WTC11 (cell line): ENCODE data around the gene PSMD13. TPM values are rescaled to one million over a fixed set of nuclear protein-coding genes. Genes with fewer than 3 reads are reported as not detected.

Experiments
- ATAC-seq: fragments of 200-7000 bp; cut with Tn5 transposase; 2 replicates; pipeline ENCODE4 v1.10.0; 2021; ENCODE audit warnings: mild to moderate bottlenecking, moderate library complexity
- CTCF ChIA-PET: fragments of 300-600 bp; sonication (Branson Sonifier 250); formaldehyde crosslinking; loops from one replicate; lab custom pipeline; 2021; ENCODE audit warnings: antibody characterized with exemption; lab: Charles Lee
- POLR2A ChIA-PET: fragments of 350-600 bp; sonication (Branson Sonifier 250); formaldehyde crosslinking; loops from one replicate; lab custom pipeline; 2021; ENCODE audit warnings: antibody characterized with exemption; lab: Charles Lee
- DNase-seq: peaks from one replicate; pipeline ENCODE4 v3.0.0; 2021; ENCODE audit warnings: low spot score
- H3K27ac Mint-ChIP-seq: 2 replicates; pipeline ENCODE4 v1.8.0; 2021; ENCODE audit warnings: mixed read lengths
- H3K27me3 Mint-ChIP-seq: 2 replicates; pipeline ENCODE4 v1.8.0; 2021; ENCODE audit warnings: low read depth, mild to moderate bottlenecking, moderate library complexity, mixed read lengths
- H3K36me3 Mint-ChIP-seq: 2 replicates; pipeline ENCODE4 v1.8.0; 2021; ENCODE audit warnings: mixed read lengths
- H3K4me1 Mint-ChIP-seq: 2 replicates; pipeline ENCODE4 v1.8.0; 2022; ENCODE audit warnings: mixed read lengths
- H3K4me3 Mint-ChIP-seq: 2 replicates; pipeline ENCODE4 v1.8.0; 2021; ENCODE audit warnings: mild to moderate bottlenecking, moderate library complexity, mixed read lengths
- H3K9me3 Mint-ChIP-seq: 2 replicates; pipeline ENCODE4 v1.8.0; 2021; ENCODE audit warnings: mixed read lengths
- ELF4 ChIP-seq: sonication (generic); formaldehyde crosslinking; IDR thresholded peaks from 2 replicates; pipeline ENCODE4 v1.8.1; 2022; ENCODE audit warnings: low read depth, mild to moderate bottlenecking, moderate library complexity, missing genetic modification reagents
- RORB ChIP-seq: fragments of 250-450 bp; sonication (Bioruptor Pico); IDR thresholded peaks from 2 replicates; pipeline ENCODE4 v1.9.0; 2021; ENCODE audit warnings: mild to moderate bottlenecking
- TEAD1 ChIP-seq: sonication (generic); formaldehyde crosslinking; IDR thresholded peaks from 2 replicates; pipeline ENCODE4 v1.8.0; 2022; ENCODE audit warnings: mild to moderate bottlenecking, missing genetic modification reagents
- ZNF281 ChIP-seq: sonication (generic); formaldehyde crosslinking; IDR thresholded peaks from 2 replicates; pipeline ENCODE4 v1.8.0; 2023; ENCODE audit warnings: mild to moderate bottlenecking, missing genetic modification reagents
- total RNA-seq: library from RNA; stranded (reverse); gene quantifications from 3 replicates; pipeline ENCODE4 v1.2.3, GENCODE V29; 2021
- TF ChIP-seq, protein P1 (sequence below): sonication (generic); formaldehyde crosslinking; IDR thresholded peaks from 2 replicates; pipeline ENCODE4 v1.8.1; 2023; ENCODE audit warnings: mild to moderate bottlenecking, missing genetic modification reagents
- TF ChIP-seq, protein P2 (sequence below): sonication (generic); formaldehyde crosslinking; IDR thresholded peaks from 2 replicates; pipeline ENCODE4 v1.8.1; 2023; ENCODE audit warnings: mild to moderate bottlenecking, missing genetic modification reagents, moderate library complexity
- TF ChIP-seq, protein P3 (sequence below): sonication (generic); formaldehyde crosslinking; IDR thresholded peaks from 2 replicates; pipeline ENCODE4 v1.8.1; 2023; ENCODE audit warnings: mild to moderate bottlenecking, missing genetic modification reagents, borderline replicate concordance
- TF ChIP-seq, protein P4 (sequence below): sonication (generic); formaldehyde crosslinking; conservative IDR thresholded peaks from 2 replicates; pipeline ENCODE4 v1.8.1; 2022; ENCODE audit warnings: mild to moderate bottlenecking, missing genetic modification reagents
- TF ChIP-seq, protein P5 (sequence below): sonication (generic); formaldehyde crosslinking; IDR thresholded peaks from 2 replicates; pipeline ENCODE4 v1.8.1; 2022; ENCODE audit warnings: mild to moderate bottlenecking, moderate library complexity, missing genetic modification reagents
- TF ChIP-seq, protein P6 (sequence below): fragments of 200-600 bp; IDR thresholded peaks from 2 replicates; pipeline ENCODE4 v1.8.0; 2022; ENCODE audit warnings: antibody characterized with exemption
- TF ChIP-seq, protein P7 (sequence below): fragments of 250-450 bp; sonication (Bioruptor Pico); conservative IDR thresholded peaks from 2 replicates; pipeline ENCODE4 v1.9.0; 2021; ENCODE audit warnings: mild to moderate bottlenecking
- TF ChIP-seq, protein P8 (sequence below): fragments of 250-450 bp; sonication (Bioruptor Pico); IDR thresholded peaks from 2 replicates; pipeline ENCODE4 v2.1.2; 2022; ENCODE audit warnings: mild to moderate bottlenecking, moderate library complexity

Gene PSMD13
- total RNA-seq, 1 experiment from 2014 or later: 148 TPM

DNA sequence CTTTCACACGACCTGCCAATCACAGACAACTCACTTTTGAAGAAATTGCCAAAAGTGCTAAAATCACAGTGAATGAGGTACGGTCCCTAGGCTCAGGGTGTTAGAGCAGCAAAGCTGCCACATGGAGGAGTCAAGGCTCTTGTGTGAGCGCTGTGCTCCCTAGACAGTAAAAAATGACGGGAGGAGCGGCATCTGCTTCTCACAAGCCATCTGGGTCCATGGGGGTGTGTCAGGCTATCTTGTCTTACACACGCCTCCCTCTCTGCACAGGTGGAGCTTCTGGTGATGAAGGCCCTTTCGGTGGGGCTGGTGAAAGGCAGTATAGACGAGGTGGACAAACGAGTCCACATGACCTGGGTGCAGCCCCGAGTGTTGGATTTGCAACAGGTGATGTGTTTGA, 14.8 kb downstream of the PSMD13 start (continued):
- TF ChIP-seq, protein P1, sequence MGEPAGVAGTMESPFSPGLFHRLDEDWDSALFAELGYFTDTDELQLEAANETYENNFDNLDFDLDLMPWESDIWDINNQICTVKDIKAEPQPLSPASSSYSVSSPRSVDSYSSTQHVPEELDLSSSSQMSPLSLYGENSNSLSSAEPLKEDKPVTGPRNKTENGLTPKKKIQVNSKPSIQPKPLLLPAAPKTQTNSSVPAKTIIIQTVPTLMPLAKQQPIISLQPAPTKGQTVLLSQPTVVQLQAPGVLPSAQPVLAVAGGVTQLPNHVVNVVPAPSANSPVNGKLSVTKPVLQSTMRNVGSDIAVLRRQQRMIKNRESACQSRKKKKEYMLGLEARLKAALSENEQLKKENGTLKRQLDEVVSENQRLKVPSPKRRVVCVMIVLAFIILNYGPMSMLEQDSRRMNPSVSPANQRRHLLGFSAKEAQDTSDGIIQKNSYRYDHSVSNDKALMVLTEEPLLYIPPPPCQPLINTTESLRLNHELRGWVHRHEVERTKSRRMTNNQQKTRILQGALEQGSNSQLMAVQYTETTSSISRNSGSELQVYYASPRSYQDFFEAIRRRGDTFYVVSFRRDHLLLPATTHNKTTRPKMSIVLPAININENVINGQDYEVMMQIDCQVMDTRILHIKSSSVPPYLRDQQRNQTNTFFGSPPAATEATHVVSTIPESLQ (CRISPR knock-in tag): no peak
- TF ChIP-seq, protein P2, sequence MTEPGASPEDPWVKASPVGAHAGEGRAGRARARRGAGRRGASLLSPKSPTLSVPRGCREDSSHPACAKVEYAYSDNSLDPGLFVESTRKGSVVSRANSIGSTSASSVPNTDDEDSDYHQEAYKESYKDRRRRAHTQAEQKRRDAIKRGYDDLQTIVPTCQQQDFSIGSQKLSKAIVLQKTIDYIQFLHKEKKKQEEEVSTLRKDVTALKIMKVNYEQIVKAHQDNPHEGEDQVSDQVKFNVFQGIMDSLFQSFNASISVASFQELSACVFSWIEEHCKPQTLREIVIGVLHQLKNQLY (CRISPR knock-in tag): no peak

DNA sequence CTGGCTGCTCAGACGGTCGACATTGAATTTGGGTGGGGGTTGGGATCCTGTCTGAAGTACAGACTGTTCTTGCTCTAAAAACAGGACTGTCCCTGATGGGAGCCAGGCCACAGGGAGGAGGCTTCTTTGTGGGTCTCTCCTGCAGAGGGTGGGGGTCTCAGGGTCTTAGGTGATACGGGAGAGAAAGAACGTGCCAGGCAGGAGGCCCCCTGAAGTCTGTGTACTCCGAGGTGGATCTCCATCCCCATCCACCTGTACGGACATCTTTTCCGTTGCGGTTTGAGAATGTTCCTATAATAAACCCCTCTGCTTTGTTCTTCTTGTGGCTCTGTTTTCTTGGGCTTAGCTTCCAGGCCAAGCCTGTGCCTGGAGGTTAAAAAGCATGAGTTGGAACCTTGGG, 15.9 kb downstream of the PSMD13 start:
- no peaks in the 10 kb centered on the region for H3K9me3 Mint-ChIP-seq
- H3K27ac Mint-ChIP-seq: no peak overlapping the region
- H3K27me3 Mint-ChIP-seq: no peaks in the 10 kb centered on the region
- peaks cover 51% of the 10 kb centered on the region for H3K36me3 Mint-ChIP-seq
- ChIA-PET CTCF (interaction anchor here (2.3 to 4.5 kb wide), 4 partner anchors 29 to 112 kb away, joined by 10 to 96 read pairs (median 44); partner anchors contain the start of gene PGGHG), POLR2A (no interaction called here)
- TF ChIP-seq, protein P3, sequence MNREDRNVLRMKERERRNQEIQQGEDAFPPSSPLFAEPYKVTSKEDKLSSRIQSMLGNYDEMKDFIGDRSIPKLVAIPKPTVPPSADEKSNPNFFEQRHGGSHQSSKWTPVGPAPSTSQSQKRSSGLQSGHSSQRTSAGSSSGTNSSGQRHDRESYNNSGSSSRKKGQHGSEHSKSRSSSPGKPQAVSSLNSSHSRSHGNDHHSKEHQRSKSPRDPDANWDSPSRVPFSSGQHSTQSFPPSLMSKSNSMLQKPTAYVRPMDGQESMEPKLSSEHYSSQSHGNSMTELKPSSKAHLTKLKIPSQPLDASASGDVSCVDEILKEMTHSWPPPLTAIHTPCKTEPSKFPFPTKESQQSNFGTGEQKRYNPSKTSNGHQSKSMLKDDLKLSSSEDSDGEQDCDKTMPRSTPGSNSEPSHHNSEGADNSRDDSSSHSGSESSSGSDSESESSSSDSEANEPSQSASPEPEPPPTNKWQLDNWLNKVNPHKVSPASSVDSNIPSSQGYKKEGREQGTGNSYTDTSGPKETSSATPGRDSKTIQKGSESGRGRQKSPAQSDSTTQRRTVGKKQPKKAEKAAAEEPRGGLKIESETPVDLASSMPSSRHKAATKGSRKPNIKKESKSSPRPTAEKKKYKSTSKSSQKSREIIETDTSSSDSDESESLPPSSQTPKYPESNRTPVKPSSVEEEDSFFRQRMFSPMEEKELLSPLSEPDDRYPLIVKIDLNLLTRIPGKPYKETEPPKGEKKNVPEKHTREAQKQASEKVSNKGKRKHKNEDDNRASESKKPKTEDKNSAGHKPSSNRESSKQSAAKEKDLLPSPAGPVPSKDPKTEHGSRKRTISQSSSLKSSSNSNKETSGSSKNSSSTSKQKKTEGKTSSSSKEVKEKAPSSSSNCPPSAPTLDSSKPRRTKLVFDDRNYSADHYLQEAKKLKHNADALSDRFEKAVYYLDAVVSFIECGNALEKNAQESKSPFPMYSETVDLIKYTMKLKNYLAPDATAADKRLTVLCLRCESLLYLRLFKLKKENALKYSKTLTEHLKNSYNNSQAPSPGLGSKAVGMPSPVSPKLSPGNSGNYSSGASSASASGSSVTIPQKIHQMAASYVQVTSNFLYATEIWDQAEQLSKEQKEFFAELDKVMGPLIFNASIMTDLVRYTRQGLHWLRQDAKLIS (CRISPR knock-in tag): no peak
- TF ChIP-seq, protein P4, sequence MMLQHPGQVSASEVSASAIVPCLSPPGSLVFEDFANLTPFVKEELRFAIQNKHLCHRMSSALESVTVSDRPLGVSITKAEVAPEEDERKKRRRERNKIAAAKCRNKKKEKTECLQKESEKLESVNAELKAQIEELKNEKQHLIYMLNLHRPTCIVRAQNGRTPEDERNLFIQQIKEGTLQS (CRISPR knock-in tag): no peak
- TF ChIP-seq, protein P5, sequence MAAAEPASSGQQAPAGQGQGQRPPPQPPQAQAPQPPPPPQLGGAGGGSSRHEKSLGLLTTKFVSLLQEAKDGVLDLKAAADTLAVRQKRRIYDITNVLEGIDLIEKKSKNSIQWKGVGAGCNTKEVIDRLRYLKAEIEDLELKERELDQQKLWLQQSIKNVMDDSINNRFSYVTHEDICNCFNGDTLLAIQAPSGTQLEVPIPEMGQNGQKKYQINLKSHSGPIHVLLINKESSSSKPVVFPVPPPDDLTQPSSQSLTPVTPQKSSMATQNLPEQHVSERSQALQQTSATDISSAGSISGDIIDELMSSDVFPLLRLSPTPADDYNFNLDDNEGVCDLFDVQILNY: no peak
- TF ChIP-seq RORB (CRISPR knock-in tag) (no peak), TEAD1 (CRISPR knock-in tag) (no peak), ELF4 (CRISPR knock-in tag) (no peak), ZNF281 (CRISPR knock-in tag) (no peak)
- TF ChIP-seq, protein P6, sequence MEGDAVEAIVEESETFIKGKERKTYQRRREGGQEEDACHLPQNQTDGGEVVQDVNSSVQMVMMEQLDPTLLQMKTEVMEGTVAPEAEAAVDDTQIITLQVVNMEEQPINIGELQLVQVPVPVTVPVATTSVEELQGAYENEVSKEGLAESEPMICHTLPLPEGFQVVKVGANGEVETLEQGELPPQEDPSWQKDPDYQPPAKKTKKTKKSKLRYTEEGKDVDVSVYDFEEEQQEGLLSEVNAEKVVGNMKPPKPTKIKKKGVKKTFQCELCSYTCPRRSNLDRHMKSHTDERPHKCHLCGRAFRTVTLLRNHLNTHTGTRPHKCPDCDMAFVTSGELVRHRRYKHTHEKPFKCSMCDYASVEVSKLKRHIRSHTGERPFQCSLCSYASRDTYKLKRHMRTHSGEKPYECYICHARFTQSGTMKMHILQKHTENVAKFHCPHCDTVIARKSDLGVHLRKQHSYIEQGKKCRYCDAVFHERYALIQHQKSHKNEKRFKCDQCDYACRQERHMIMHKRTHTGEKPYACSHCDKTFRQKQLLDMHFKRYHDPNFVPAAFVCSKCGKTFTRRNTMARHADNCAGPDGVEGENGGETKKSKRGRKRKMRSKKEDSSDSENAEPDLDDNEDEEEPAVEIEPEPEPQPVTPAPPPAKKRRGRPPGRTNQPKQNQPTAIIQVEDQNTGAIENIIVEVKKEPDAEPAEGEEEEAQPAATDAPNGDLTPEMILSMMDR: no peak
- TF ChIP-seq, protein P7, sequence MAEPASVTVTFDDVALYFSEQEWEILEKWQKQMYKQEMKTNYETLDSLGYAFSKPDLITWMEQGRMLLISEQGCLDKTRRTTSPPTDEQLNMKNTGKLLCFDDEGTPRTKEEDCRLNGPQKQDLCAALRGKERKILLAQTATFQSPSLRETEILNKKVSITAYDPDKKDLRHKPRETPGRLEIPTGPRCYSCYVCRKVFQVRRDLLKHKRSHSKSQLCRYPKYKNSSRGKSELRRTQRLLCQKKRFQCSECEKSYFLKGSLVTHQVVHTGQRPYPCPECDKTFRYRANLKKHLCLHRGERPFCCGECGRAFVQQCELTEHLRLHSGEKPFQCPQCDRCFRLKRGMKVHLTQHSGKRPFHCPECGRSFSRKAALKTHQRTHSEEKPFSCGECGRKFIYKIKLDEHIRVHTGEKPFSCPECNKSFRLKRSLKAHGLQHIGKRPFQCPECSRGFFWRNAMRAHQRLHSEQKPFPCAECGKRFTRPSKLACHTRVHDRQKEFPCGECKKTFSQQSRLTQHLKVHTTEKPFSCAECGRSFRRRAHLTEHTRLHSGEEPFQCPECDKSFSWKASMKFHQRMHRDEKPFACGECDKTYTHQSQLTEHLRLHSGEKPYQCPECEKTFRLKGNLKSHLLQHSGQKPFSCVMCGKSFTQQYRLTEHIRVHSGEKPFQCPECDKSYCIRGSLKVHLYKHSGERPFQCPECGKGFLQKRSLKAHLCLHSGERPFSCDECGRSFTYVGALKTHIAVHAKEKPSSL (CRISPR knock-in tag): no peak
- TF ChIP-seq, protein P8, sequence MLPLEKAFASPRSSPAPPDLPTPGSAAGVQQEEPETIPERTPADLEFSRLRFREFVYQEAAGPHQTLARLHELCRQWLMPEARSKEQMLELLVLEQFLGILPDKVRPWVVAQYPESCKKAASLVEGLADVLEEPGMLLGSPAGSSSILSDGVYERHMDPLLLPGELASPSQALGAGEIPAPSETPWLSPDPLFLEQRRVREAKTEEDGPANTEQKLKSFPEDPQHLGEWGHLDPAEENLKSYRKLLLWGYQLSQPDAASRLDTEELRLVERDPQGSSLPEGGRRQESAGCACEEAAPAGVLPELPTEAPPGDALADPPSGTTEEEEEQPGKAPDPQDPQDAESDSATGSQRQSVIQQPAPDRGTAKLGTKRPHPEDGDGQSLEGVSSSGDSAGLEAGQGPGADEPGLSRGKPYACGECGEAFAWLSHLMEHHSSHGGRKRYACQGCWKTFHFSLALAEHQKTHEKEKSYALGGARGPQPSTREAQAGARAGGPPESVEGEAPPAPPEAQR (CRISPR knock-in tag): no peak
- no peak for ATAC-seq
- no peak overlapping the region for H3K4me3 Mint-ChIP-seq
- DNase-seq: no peak
- peaks cover 6% of the 10 kb centered on the region; the same call in 1 of the 2 replicates for H3K4me1 Mint-ChIP-seq
